H9 (cell line): ENCODE results near the gene ADORA2B. TPM values are rescaled to one million over a fixed set of nuclear protein-coding genes. Genes with fewer than 3 reads are reported as not detected.

Source experiments
- DNase-seq: peaks from one replicate; pipeline ENCODE4 v3.0.0-alpha.2; 2017
- H2AFZ ChIP-seq: one replicate; pipeline ENCODE4 v1.6.1; 2013; ENCODE audit warnings: mild to moderate bottlenecking, low read length, control low read depth, moderate library complexity
- H2AK5ac ChIP-seq: 2 replicates; pipeline ENCODE4 v1.6.1; 2013; ENCODE audit warnings: low read length, control low read depth, mixed read lengths; ENCODE audit not compliant: insufficient read length
- H2BK120ac ChIP-seq: one replicate; pipeline ENCODE4 v1.6.1; 2013; ENCODE audit warnings: low read depth, mild to moderate bottlenecking, low read length, control low read depth, inconsistent platforms; ENCODE audit not compliant: poor library complexity, severe bottlenecking
- H2BK12ac ChIP-seq: 2 replicates; pipeline ENCODE4 v1.6.1; 2013; ENCODE audit warnings: low read length, control low read depth, mixed read lengths, low read depth; ENCODE audit not compliant: insufficient read length
- H2BK15ac ChIP-seq: 2 replicates; pipeline ENCODE4 v1.6.1; 2013; ENCODE audit warnings: low read depth, low read length, control low read depth
- H2BK20ac ChIP-seq: one replicate; pipeline ENCODE4 v1.6.1; 2013; ENCODE audit warnings: low read depth, mild to moderate bottlenecking, low read length, control low read depth, inconsistent platforms; ENCODE audit not compliant: poor library complexity, severe bottlenecking
- H2BK5ac ChIP-seq: 2 replicates; pipeline ENCODE4 v1.6.1; 2013; ENCODE audit warnings: low read length, control low read depth, mixed read lengths; ENCODE audit not compliant: insufficient read length
- H3K14ac ChIP-seq: 2 replicates; pipeline ENCODE4 v1.6.1; 2013; ENCODE audit warnings: low read length, control low read depth; ENCODE audit not compliant: insufficient read depth
- H3K18ac ChIP-seq: 2 replicates; pipeline ENCODE4 v1.6.1; 2013; ENCODE audit warnings: low read depth, mild to moderate bottlenecking, mixed read lengths, low read length, control low read depth; ENCODE audit not compliant: insufficient read length
- H3K23ac ChIP-seq: 2 replicates; pipeline ENCODE4 v1.6.1; 2013; ENCODE audit warnings: low read length, control low read depth, mixed read lengths, low read depth; ENCODE audit not compliant: insufficient read length
- H3K23me2 ChIP-seq: 2 replicates; pipeline ENCODE4 v1.6.1; 2013; ENCODE audit warnings: low read depth, mild to moderate bottlenecking, mixed read lengths, low read length, control low read depth; ENCODE audit not compliant: insufficient read length, poor library complexity, severe bottlenecking
- H3K27ac ChIP-seq: 2 replicates; pipeline ENCODE4 v1.5.1; 2013; ENCODE audit warnings: low read length, control low read depth, mixed read lengths, low read depth; ENCODE audit not compliant: insufficient read length
- H3K27me3 ChIP-seq: 2 replicates; pipeline ENCODE4 v1.6.1; 2013; ENCODE audit warnings: low read length, control low read depth, inconsistent platforms; ENCODE audit not compliant: insufficient read depth
- H3K4ac ChIP-seq: 2 replicates; pipeline ENCODE4 v1.6.1; 2013; ENCODE audit warnings: low read depth, mild to moderate bottlenecking, control low read depth, inconsistent platforms, low read length, moderate library complexity
- H3K4me1 ChIP-seq: 2 replicates; pipeline ENCODE4 v1.6.1; 2013; ENCODE audit warnings: low read length, control low read depth, inconsistent platforms; ENCODE audit not compliant: insufficient read depth
- H3K4me2 ChIP-seq: 2 replicates; pipeline ENCODE4 v1.6.1; 2013; ENCODE audit warnings: low read length, control low read depth, mixed read lengths; ENCODE audit not compliant: insufficient read length, insufficient read depth
- H3K56ac ChIP-seq: 2 replicates; pipeline ENCODE4 v1.6.1; 2013; ENCODE audit warnings: low read depth, mild to moderate bottlenecking, mixed read lengths, low read length, control low read depth; ENCODE audit not compliant: insufficient read length
- H3K79me1 ChIP-seq: 2 replicates; pipeline ENCODE4 v1.6.1; 2013; ENCODE audit warnings: low read depth, mild to moderate bottlenecking, moderate library complexity, low read length, control low read depth, inconsistent platforms; ENCODE audit not compliant: insufficient read depth, poor library complexity, severe bottlenecking
- H3K79me2 ChIP-seq: 2 replicates; pipeline ENCODE4 v1.6.1; 2013; ENCODE audit warnings: low read length, control low read depth, inconsistent platforms; ENCODE audit not compliant: insufficient read depth
- H3K9ac ChIP-seq: 2 replicates; pipeline ENCODE4 v1.6.1; 2013; ENCODE audit warnings: low read length, control low read depth, mixed read lengths; ENCODE audit not compliant: insufficient read length; ENCODE audit errors: extremely low read depth
- H3K9me3 ChIP-seq: one replicate; pipeline ENCODE4 v1.6.1; 2013; ENCODE audit warnings: low read depth, low read length, inconsistent platforms; ENCODE audit not compliant: control insufficient read depth
- H3T11ph ChIP-seq: one replicate; pipeline ENCODE4 v1.6.1; 2013; ENCODE audit warnings: mild to moderate bottlenecking, low read length, control low read depth, inconsistent platforms
- H4K20me1 ChIP-seq: one replicate; pipeline ENCODE4 v1.6.1; 2013; ENCODE audit not compliant: control insufficient read depth, insufficient read length, insufficient read depth
- H4K5ac ChIP-seq: 2 replicates; pipeline ENCODE4 v1.6.1; 2013; ENCODE audit warnings: low read depth, mild to moderate bottlenecking, mixed read lengths, low read length, control low read depth; ENCODE audit not compliant: insufficient read length
- H4K8ac ChIP-seq: replicated peaks from 2 replicates; pipeline ENCODE4 v1.6.1; 2013; ENCODE audit warnings: low read length, control low read depth, mixed read lengths, low read depth; ENCODE audit not compliant: insufficient read length
- H4K91ac ChIP-seq: 2 replicates; pipeline ENCODE4 v1.6.1; 2013; ENCODE audit warnings: low read depth, mild to moderate bottlenecking, moderate library complexity, mixed read lengths, low read length, control low read depth; ENCODE audit not compliant: insufficient read length
- H3K27ac Mint-ChIP-seq, 3 experiments: 2 replicates in 2 of 3; 3 replicates in 1 of 3; pipeline ENCODE4 v1.8.0; 2020 to 2021; ENCODE audit warnings: mixed read lengths in 3 of 3, mild to moderate bottlenecking in 1 of 3, moderate library complexity in 1 of 3
- H3K27me3 Mint-ChIP-seq: 2 replicates; pipeline ENCODE4 v1.8.0; 2021; ENCODE audit warnings: low read depth, mild to moderate bottlenecking, moderate library complexity, mixed read lengths
- H3K36me3 Mint-ChIP-seq, 3 experiments: 2 replicates in 2 of 3; 3 replicates in 1 of 3; pipeline ENCODE4 v1.8.0; 2020 to 2021; ENCODE audit warnings: low read depth in 3 of 3, mixed read lengths in 3 of 3; ENCODE audit not compliant: insufficient read depth in 1 of 3
- H3K4me1 Mint-ChIP-seq, 2 experiments: 2 replicates each; pipeline ENCODE4 v1.8.0; 2020; ENCODE audit warnings: mixed read lengths in 2 of 2
- H3K4me3 Mint-ChIP-seq, 2 experiments: 2 replicates in 1 of 2; 3 replicates in 1 of 2; pipeline ENCODE4 v1.8.0; 2020 to 2021; ENCODE audit warnings: mild to moderate bottlenecking in 2 of 2, mixed read lengths in 2 of 2, moderate library complexity in 1 of 2
- H3K9me3 Mint-ChIP-seq, 2 experiments: 2 replicates in 1 of 2; 3 replicates in 1 of 2; pipeline ENCODE4 v1.8.0; 2020; ENCODE audit warnings: mild to moderate bottlenecking in 2 of 2, mixed read lengths in 2 of 2, moderate library complexity in 1 of 2
- CTCF ChIP-seq: fragments of 200-600 bp; sonication (generic); conservative IDR thresholded peaks from 3 replicates; pipeline ENCODE4 v1.8.0; 2021; ENCODE audit warnings: antibody characterized with exemption, mild to moderate bottlenecking
- WGBS: extraction: QIAGEN DNeasy Blood & Tissue Kit; methylation state at CpG from one replicate; pipeline ENCODE4 v1.1.7; 2013; ENCODE audit warnings: missing lambda C conversion rate, low lambda C conversion rate, mixed read lengths; ENCODE audit not compliant: insufficient read length; ENCODE audit errors: extremely low coverage; 5-methylcytosine and 5-hydroxymethylcytosine counted together
- total RNA-seq: library from RNA; stranded (reverse); gene quantifications from 2 replicates; pipeline ENCODE4 v1.2.1, GENCODE V29; 2021

Gene ADORA2B
- total RNA-seq, 1 experiment from 2014 or later: 3.1 TPM

GRCh38 chr17:15945527-15946191 lies 729 bp downstream of the ADORA2B start:
- H4K91ac ChIP-seq: no peak overlapping the region
- Mint-ChIP-seq H3K4me3 (peak overlapping the region; percentile 65 to 84), H3K27me3 (peaks cover 53% of the 10 kb centered on the region)

More at GRCh38 chr17:15945527-15946191, 729 bp downstream of the ADORA2B start:
- H3T11ph ChIP-seq: no peak overlapping the region
- H3K79me1 ChIP-seq: no peaks in the 10 kb centered on the region
- no peak overlapping the region for H3K27ac ChIP-seq
- WGBS: no CpG with 5 or more reads among the region's 64 CpGs
- H3K4me2 ChIP-seq: peak overlapping the region; percentile 27
- peaks cover 15% of the 10 kb centered on the region; the same call in 1 of the 2 replicates for H3K27me3 ChIP-seq
- H3K4ac ChIP-seq: no peak overlapping the region
- no peak overlapping the region for H2BK20ac ChIP-seq
- H2BK120ac ChIP-seq: no peak overlapping the region
- no peak overlapping the region for H2BK15ac ChIP-seq
- no peak overlapping the region for H4K5ac ChIP-seq
- H3K4me1 Mint-ChIP-seq: peaks cover 13% of the 10 kb centered on the region in 2 experiments; a peak in 3 of 4 replicates
- H3K9ac ChIP-seq: peak overlapping the region; percentile 1
- H2BK12ac ChIP-seq: no peak overlapping the region
- no peaks in the 10 kb centered on the region for H3K79me2 ChIP-seq
- no peak overlapping the region for H2AFZ ChIP-seq
- H3K56ac ChIP-seq: no peak overlapping the region
- H3K36me3 Mint-ChIP-seq: no peaks in the 10 kb centered on the region; a peak in 2 of 7 replicates
- no peak overlapping the region for H4K8ac ChIP-seq
- peak overlapping the region; percentile 15 for H3K18ac ChIP-seq
- no peak overlapping the region for H3K27ac Mint-ChIP-seq
- no peaks in the 10 kb centered on the region for H4K20me1 ChIP-seq
- H3K9me3 Mint-ChIP-seq: peaks cover 0 to 6% of the 10 kb centered on the region in 2 experiments; a peak in 4 of 5 replicates
- H3K9me3 ChIP-seq: no peaks in the 10 kb centered on the region
- H3K14ac ChIP-seq: peak overlapping the region; percentile 26; the same call in 1 of the 2 replicates
- no peak overlapping the region for H2AK5ac ChIP-seq
- H3K23ac ChIP-seq: no peak overlapping the region
- TF ChIP-seq CTCF: no peak
- no peaks in the 10 kb centered on the region for H3K4me1 ChIP-seq
- H3K23me2 ChIP-seq: peaks cover 15% of the 10 kb centered on the region
- no peak for DNase-seq
- H2BK5ac ChIP-seq: no peak overlapping the region
